ENCODE measurements around the gene TRIP13.

Gene TRIP13

GRCh38 chr5:855771-856530, 36.7 kb upstream of the TRIP13 start:
- DNase-seq, result no peak

GRCh38 chr5:856531-857425, 35.9 kb upstream of the TRIP13 start:
- DNase-seq, result no peak

- no peak for DNase-seq
These were observed 34.0 kb upstream of the TRIP13 start for GRCh38 chr5:858726-859125.

DNA sequence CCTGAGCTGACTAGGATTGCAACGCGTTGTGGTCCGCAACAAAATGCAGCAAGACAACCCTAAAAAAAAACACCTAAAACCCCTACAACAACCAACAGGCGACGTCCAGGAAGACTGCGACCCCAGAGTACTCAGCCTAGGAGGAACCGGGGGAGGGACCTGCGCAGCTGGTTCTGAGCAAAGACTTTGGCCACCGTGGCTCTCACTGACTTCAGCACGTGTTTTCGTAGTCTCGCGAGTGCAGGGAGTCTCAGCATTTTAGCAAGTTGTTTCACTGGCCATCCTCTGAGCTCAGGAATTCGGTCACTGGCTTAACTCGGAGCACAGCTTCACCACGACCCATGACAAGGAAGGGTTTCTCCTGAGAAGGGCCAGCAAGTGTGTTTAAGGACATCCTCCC, 33.3 kb upstream of the TRIP13 start:
- DNase-seq, result no peak

GRCh38 chr5:859798-860296, 32.8 kb upstream of the TRIP13 start:
- DNase-seq, result no peak

- DNase-seq, result no peak
These were observed 32.1 kb upstream of the TRIP13 start for GRCh38 chr5:860506-861150.

DNA sequence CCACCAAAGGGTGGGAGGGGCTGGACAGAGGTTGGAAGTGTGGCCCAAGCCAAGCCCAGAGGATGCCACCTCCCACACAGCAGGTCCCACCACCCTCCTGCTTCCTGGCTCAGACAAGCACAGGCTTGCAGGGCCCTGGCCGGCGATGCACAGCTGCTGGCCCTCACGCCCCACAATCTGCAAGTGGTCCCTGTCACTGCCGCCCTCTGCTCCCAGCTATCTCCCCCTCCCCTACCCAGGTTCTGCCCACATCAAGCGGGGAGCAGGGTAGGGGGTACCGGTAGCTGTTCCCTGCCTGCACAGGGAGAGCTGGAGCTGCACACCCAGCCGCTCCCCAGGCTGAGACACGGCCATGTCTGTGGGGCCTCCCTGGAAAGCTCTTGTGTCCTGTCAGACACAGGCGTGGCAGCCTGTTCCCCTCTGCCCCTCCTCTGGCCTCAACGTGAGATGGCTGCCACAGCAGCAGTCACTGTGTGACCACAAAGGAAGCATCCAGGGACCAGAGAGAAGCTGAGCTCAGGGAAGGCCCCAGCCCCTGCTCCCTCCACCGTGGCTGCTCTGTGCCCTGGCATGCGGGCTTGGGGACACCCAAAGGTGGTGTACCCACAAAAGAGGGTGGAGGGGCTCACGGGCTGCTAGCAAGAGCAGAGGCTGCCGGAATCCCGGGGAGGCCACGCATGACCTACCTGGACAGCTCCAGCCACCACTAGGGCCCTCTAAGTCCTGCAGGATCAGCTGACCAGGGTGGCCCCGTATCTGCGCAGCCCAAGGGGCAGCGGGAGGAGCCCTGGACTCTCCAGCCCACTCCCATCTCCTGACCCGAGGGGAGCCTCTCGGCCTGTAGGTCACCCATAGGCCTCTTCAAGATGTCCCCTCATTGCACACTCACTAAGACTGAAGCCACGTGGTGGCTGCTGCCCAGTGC, 31.0 kb upstream of the TRIP13 start:
- no peak for DNase-seq

DNA sequence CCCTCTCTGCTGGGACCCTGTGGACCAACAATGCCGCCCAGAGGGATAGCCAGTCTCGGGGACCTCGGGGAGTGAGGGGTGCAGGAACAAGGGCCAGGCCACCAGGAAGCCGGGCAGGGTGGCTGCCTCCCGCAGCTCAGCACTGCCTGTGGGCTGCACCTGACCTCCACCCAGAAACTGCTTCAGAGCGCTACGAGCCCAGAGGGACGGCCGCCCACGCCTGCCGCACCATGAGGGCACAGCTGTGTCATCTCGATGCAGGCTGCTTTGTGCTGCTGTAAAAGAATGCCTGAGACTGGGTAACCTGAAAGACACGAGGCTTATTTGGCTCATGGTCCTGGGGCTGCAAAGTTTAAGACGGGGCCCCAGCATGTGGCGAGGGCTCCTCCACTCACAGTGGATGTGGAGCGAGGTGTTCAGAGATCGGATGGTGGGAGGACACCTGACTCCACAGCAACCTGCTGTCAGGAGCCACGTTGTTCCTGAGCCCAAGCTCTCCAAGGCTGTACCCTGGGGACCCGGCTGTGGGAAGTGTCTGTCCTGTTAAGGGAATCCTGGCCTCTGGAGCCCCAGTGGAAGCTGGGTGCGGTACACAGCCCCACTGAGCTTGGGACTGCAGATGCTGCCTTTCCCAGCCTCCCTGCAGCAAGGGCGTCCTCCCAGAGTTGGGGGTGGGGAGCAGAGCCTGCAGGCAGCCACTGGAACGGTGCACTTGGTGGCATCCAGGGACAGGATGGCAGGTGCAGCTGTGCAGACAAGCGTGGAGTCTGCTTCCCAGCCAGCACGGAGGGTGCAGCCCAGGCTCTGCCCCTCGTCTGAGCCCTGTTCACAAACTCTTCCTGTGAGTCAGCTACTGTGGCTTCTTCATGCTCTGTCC, 30.1 kb upstream of the TRIP13 start:
- DNase-seq, result no peak

GRCh38 chr5:863244-863805, 29.4 kb upstream of the TRIP13 start:
- no peak for DNase-seq

DNA sequence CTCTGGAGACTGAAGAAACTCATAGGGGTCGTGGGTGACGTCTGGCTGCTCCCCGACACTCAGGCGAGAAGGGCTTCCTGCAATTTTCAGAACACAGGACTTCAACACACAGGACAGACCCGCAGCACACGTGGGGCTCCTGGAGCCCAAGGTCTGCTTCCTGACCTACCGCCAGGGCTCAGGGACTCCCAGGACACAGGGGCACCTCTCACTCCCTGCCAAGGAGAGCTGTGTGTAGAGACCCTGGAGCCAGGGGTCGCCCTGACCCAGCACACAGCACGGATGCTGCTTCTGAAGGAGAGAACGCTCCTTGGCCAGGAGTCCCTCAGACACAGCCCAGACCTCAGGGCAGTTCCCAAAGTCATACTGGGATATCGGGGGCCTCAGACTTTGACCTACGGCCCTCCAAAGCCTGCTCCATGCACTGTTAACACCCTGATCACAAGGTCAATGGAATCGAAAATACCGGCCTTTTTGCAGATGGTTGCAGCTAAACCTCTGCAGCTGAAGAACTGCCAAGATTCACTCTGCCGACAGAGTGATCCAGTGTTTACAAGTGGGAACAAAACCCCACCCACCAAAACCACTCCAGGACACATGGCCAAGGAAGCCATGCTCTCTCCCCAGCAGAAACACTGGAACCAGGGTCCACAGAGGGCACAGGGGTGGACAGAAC, 28.1 kb upstream of the TRIP13 start:
- DNase-seq, result no peak

DNA sequence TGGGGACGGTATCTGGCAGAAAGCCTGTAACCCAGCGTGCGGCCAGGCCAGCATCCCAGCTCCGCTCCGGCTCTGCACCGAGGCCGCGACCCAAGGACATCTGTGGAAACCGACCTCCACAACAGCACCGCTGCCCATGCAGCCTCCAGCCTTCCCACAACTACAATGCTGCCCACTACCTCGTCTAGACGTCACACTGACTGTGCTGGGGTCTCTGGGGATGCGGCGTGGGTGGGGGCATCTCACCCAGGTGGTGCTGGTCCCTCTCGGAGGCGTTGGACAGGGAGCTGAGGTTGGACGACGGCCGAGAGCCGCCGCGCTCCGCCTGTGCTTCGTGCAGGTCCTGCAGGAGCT, 27.5 kb upstream of the TRIP13 start:
- DNase-seq, result no peak

DNA sequence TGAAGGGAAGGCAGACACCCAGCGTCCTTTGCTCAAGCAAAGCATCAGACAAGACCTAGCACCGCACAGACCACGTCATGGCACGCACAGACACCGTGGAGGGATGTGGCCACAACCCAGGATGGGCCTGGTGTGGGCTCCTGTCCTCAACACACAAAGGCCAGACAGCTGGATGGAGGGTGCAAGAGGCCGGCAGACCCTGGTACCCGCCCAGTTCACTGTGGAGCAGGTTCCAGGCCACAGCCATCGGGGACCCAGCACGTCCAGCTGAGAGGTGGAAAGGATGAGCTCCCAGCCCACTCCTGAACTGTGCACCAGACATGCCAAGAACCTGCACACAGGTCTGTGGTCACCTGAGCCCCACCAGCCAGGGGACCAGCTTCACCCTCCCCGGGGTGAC, 26.9 kb upstream of the TRIP13 start:
- no peak for DNase-seq

DNA sequence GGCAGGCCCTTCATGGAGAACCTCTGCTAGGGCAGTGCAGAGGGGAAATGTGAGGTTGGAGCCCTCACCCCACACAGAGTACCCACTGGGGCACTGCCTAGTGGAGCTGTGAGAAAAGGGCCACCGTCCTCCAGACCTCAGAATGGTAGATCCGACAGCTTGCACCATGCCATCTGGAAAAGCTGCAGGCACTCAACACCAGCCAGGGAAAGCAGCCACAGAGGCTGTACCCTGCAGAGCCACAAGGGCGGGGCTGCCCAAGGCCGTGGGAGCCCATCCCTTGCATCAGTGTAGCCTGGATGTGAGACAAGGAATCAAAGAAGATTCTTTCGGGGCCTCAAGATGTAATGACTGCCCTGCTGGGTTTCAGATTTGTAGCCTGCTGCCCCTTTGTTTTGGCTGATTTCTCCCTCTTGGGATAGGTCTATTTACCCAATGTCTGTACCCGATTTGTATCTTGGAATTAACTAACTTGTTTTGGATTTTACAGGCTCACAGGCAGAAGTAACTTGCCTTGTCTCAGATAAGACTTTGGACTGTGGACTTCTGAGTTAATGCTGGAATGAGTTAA, 25.3 kb upstream of the TRIP13 start:
- DNase-seq, result no peak

DNA sequence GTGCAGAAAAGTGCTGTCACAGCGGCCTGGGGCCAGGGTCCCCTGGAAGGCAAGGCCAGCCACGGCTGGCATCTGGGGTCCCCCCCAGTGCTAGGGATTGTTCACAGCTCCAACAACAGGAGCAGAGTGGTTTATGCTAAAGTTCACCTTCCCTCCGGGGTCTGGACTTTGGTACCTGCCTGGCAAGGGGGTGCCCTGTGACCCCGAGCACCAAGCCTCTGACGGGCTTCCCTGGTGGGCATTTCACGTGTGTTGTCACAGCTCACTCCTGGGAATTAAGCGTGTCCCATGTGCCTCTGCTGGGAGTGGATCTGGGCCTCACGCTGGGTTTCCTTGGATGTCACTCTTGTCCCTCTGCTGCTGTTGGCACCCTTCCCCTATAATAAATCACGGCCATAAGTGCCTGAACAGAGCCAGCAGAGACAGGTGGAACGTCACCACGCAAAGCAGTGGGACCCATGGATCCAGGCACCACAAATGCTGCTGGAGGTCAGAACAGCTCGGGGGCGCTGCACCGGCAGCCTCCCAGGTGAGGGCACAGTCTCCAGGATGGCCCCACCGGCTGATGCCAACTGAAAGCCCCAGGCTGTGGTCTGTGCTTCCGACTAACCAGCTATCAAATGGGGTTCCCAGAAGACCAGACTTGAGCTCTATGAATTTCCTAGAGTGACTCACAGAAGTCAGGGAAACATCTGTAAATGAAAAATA, 24.1 kb upstream of the TRIP13 start:
- no peak for DNase-seq

DNA sequence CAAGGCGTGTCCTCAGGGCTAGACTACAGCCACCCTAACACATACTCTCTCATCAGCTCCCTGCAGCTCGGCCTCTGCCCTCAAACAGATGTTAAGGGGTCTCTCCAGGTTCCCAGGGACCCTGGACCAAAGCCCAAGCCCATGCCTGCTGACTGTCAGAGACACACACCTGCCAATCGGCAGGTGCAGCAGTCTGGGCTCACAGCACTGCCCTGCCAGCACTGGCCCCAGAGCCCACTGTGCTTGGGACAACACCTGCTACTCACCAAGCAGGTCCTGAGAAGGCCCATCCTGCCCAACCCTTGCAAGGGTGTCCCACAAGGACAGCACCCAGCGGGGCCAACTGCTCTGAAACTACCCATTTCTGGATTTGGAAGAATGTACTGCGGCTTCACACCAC, 21.7 kb upstream of the TRIP13 start:
- DNase-seq, result no peak

DNA sequence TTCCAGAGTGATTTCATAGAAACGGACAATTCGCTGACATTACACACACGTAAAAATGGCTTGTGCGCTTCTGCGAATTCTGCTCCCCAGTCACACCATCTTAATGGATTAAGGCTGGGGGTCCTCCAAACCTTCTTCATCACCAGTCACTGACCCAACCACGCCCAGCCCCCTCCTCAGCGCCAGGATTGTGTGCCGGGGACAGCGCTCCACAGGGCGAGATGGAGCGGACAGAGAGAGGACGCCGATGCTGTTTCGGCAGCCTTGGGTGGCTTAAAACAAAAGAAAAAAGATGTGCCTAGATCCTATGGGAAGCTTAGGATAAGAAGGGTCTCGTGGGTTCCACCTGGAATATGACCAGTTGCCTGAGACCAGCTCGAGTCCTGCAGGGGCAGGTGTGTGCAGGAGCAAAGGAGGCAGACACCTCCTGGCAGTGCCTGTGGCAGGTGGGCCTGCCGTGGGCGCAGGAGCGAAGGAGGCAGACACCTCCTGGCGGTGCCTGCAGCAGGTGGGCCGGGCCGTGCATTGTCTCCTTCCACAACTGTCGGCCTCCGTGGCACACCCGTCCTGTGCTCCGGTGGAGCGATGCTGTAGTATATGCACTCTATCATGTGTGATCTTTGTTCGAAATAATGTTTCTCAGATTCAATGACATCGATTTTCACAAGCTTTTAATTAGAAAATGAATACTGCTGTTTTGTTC, 20.9 kb upstream of the TRIP13 start:
- no peak for DNase-seq

DNA sequence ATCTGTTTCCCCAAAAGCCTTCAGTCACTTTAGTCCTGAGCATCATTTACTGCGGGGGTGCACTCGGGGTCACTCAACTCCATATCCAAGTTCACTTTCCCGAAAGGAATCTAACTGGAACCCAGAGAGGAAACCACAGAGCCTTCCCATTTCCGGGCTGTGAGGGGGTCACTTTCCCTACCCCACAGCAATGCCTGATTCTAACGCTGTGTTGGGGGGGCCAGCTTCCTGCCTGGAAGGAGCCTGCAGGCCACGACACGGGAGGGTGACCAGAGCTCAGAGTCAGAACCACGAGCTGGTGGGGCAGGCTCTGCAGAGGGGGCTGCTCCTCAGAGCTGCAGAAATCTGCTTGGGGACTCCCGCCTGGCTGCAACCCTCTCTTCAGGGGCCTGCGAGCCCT, 20.4 kb upstream of the TRIP13 start:
- no peak for DNase-seq

DNA sequence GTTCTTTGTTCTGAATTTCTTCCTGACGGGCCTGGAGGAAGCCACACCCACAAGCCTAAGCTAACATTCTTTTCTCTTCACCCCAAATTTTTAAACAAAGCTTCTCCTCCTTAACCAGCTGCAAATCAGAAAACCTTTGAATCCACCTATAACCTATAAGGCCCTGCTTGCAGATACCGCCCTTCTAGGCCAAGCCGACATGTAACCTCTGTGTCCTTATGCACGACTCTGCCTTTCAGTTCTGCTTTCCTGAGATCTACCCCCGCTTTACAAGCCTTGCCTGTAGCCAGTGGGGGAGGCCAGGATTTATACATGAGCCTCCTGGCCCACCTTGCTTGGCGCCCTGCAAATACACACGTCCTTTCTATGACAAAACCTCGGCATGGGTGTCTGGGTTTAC, 19.4 kb upstream of the TRIP13 start:
- DNase-seq, result no peak

DNA sequence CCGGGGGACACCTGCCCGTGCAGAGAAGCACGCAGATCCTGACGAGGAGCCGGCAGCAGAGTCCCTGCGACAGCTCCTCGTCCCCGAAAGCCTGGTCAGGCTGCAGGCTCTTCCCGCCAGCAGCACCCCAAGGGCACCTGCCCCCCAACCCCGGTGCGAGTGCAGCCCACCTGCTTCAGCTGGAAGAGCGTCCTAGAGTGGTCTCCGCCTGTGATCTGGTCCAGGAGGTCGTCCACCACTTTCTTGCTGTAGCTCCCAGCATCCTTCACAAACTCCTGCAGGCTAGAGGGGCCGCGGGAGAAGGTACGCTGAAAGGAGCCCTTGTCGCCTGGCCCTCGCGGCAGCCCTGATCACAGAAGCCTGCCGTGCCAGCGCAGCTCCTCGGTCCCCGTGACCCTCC, 16.8 kb upstream of the TRIP13 start:
- DNase-seq, result no peak

Measured in activated CD4-positive, alpha-beta T cell treated with anti-CD3 and anti-CD28 coated beads, Interleukin-2, amount 50 U/mL, for 1 hour (primary cell).